Measurements from ENCODE around the gene BTBD16. TPM values are rescaled to one million over a fixed set of nuclear protein-coding genes. Genes with fewer than 3 reads are reported as not detected.

BTBD16 gene
- total RNA-seq, 1 donor from 2014 or later, result not detected

GRCh38 chr10:122259075-122259466, 12.0 kb upstream of the BTBD16 start:
- DNase-seq (ENCODE audit: low spot score in 2 of 2), result no peak
- H3K27ac ChIP-seq, result no peak overlapping the region

GRCh38 chr10:122261584-122261983, 9.5 kb upstream of the BTBD16 start:
- Histone ChIP-seq H3K27me3 (no peaks in the 10 kb centered on the region), H3K36me3 (peaks cover 8% of the 10 kb centered on the region in 2 donors), H3K9me3 (peaks cover 0 to 11% of the 10 kb centered on the region in 2 donors), H3K27ac (no peak overlapping the region), H3K4me1 (no peaks in the 10 kb centered on the region), H3K4me3 (no peak overlapping the region)
- TF ChIP-seq CTCF (IDR thresholded peaks at IDR 0.05), result no peak
- no peak for DNase-seq (ENCODE audit: low spot score in 2 of 2)
- intact Hi-C loops (cut with DNase I), result no loop called here

More at GRCh38 chr10:122259075-122259466, 12.0 kb upstream of the BTBD16 start:
- no peaks in the 10 kb centered on the region for H3K4me1 ChIP-seq
- H3K27me3 ChIP-seq, result no peaks in the 10 kb centered on the region
- H3K4me3 ChIP-seq, result no peak overlapping the region
- peaks cover 12 to 25% of the 10 kb centered on the region in 2 donors for H3K36me3 ChIP-seq
- H3K9me3 ChIP-seq, result peaks cover 0 to 11% of the 10 kb centered on the region in 2 donors
- intact Hi-C loops (cut with DNase I), result no loop called here
- TF ChIP-seq CTCF (IDR thresholded peaks at IDR 0.05), result no peak

- peaks cover 0 to 11% of the 10 kb centered on the region in 2 donors for H3K9me3 ChIP-seq
- intact Hi-C loops (cut with DNase I), result no loop called here
- no peaks in the 10 kb centered on the region for H3K27me3 ChIP-seq
- H3K36me3 ChIP-seq, result peaks cover 8% of the 10 kb centered on the region in 2 donors
- peak in 1 of 2 donors; percentile 42 for DNase-seq (ENCODE audit: low spot score in 2 of 2)
- no peaks in the 10 kb centered on the region for H3K4me1 ChIP-seq
- H3K4me3 ChIP-seq, result no peak overlapping the region
- H3K27ac ChIP-seq, result no peak overlapping the region
- no peak for TF ChIP-seq CTCF (IDR thresholded peaks at IDR 0.05)
Measured at GRCh38 chr10:122263971-122264370, 7.1 kb upstream of the BTBD16 start.

GRCh38 chr10:122264436-122264835, 6.7 kb upstream of the BTBD16 start:
- no peaks in the 10 kb centered on the region for H3K4me1 ChIP-seq
- TF ChIP-seq CTCF (IDR thresholded peaks at IDR 0.05), result no peak
- peaks cover 8 to 9% of the 10 kb centered on the region in 2 donors for H3K36me3 ChIP-seq
- H3K27ac ChIP-seq, result no peak overlapping the region
- intact Hi-C loops (cut with DNase I), result no loop called here
- DNase-seq (ENCODE audit: low spot score in 2 of 2), result no peak
- H3K27me3 ChIP-seq, result no peaks in the 10 kb centered on the region
- peaks cover 0 to 11% of the 10 kb centered on the region in 2 donors for H3K9me3 ChIP-seq
- H3K4me3 ChIP-seq, result no peak overlapping the region

GRCh38 chr10:122264931-122265330, 6.2 kb upstream of the BTBD16 start:
- H3K4me1 ChIP-seq, result no peaks in the 10 kb centered on the region
- no peaks in the 10 kb centered on the region for H3K27me3 ChIP-seq
- H3K4me3 ChIP-seq, result no peak overlapping the region
- peaks cover 0 to 11% of the 10 kb centered on the region in 2 donors for H3K9me3 ChIP-seq
- intact Hi-C loops (cut with DNase I), result no loop called here
- DNase-seq (ENCODE audit: low spot score in 2 of 2), result no peak
- H3K36me3 ChIP-seq, result peaks cover 8 to 12% of the 10 kb centered on the region in 2 donors
- H3K27ac ChIP-seq, result no peak overlapping the region
- no peak for TF ChIP-seq CTCF (IDR thresholded peaks at IDR 0.05)

- intact Hi-C loops (cut with DNase I), result no loop called here
- Histone ChIP-seq H3K36me3 (peaks cover 8 to 12% of the 10 kb centered on the region in 2 donors), H3K27me3 (no peaks in the 10 kb centered on the region), H3K27ac (no peak overlapping the region), H3K4me1 (no peaks in the 10 kb centered on the region), H3K9me3 (peaks cover 0 to 11% of the 10 kb centered on the region in 2 donors), H3K4me3 (no peak overlapping the region)
- DNase-seq (ENCODE audit: low spot score in 2 of 2), result no peak
- no peak for TF ChIP-seq CTCF (IDR thresholded peaks at IDR 0.05)
Measured at GRCh38 chr10:122265896-122266295, 5.2 kb upstream of the BTBD16 start.
